A549 (cell line): ENCODE results near the gene TBC1D14. TPM values are rescaled to one million over a fixed set of nuclear protein-coding genes. Genes with fewer than 3 reads are reported as not detected.

Experiments used
- ATAC-seq, 2 experiments: fragments of 200-7000 bp in 1 of 2; fragments of >200 bp in 1 of 2; cut with Nextera tagmentation in 1 of 2; cut with Tn5 transposase in 1 of 2; 3 replicates each; pipeline versions ENCODE4 v1.8.0 to v1.9.1; 2018 to 2020; ENCODE audit warnings: mild to moderate bottlenecking in 1 of 2, moderate library complexity in 1 of 2
- CTCF ChIA-PET: fragments of 300-600 bp; sonication (Branson Sonifier 250); formaldehyde crosslinking; extraction: SDS; loops from one replicate; lab custom pipeline; 2021; ENCODE audit warnings: antibody characterized with exemption, inconsistent platforms; lab: Yijun Ruan, JAX
- POLR2A ChIA-PET: fragments of 350-600 bp; formaldehyde crosslinking; extraction: SDS; loops from one replicate; lab custom pipeline; 2021; ENCODE audit warnings: antibody characterized with exemption, inconsistent platforms; lab: Yijun Ruan, JAX
- DNase-seq, 2 experiments: peaks; one replicate each; pipeline versions ENCODE4 v3.0.0 to v3.0.0-alpha.2; 2011 to 2016; ENCODE audit warnings: low read depth in 1 of 2, low spot score in 1 of 2
- FAIRE-seq: peaks from 2 replicates; lab custom pipeline; 2011; peaks lifted over from hg19 to GRCh38; lab: Jason Lieb, UNC
- H3K27ac ChIP-seq, 2 experiments: fragments of >200 bp; sonication (Bioruptor Twin); formaldehyde crosslinking; 3 replicates each; pipeline ENCODE4 v1.5.1; 2016 to 2017
- H3K4me1 ChIP-seq: fragments of >200 bp; sonication (Bioruptor Twin); formaldehyde crosslinking; 3 replicates; pipeline ENCODE4 v1.6.1; 2016
- H3K4me2 ChIP-seq: fragments of >200 bp; sonication (Bioruptor Twin); formaldehyde crosslinking; 3 replicates; pipeline ENCODE4 v1.6.1; 2016
- H3K4me3 ChIP-seq: fragments of >200 bp; sonication (Bioruptor Twin); formaldehyde crosslinking; 3 replicates; pipeline ENCODE4 v1.5.1; 2016
- H3K9me3 ChIP-seq: fragments of >200 bp; sonication (Bioruptor Twin); formaldehyde crosslinking; 3 replicates; pipeline ENCODE4 v1.6.1; 2016
- CEBPB ChIP-seq, 2 experiments: fragments of >200 bp in 1 of 2; sonication (Bioruptor Twin) in 1 of 2; formaldehyde crosslinking in 1 of 2; IDR thresholded peaks; 2 replicates each; pipeline ENCODE4 v1.6.1; 2012 to 2016
- CTCF ChIP-seq: fragments of >200 bp; sonication (Bioruptor Twin); formaldehyde crosslinking; IDR thresholded peaks from 3 replicates; pipeline ENCODE4 v1.5.1; 2016
- E2F6 ChIP-seq: IDR thresholded peaks from 2 replicates; pipeline ENCODE4 v1.6.1; 2012; ENCODE audit warnings: low read depth, borderline replicate concordance
- EHF ChIP-seq: fragments of 250-450 bp; sonication (Bioruptor Pico); IDR thresholded peaks from 2 replicates; pipeline ENCODE4 v1.5.0; 2020; ENCODE audit warnings: mild to moderate bottlenecking
- FOSB ChIP-seq: fragments of 250-450 bp; sonication (Bioruptor Pico); IDR thresholded peaks from 2 replicates; pipeline ENCODE4 v1.5.0; 2020; ENCODE audit warnings: mild to moderate bottlenecking, moderate library complexity
- FOSL2 ChIP-seq, 2 experiments: fragments of 450-650 bp in 1 of 2; fragments of >200 bp in 1 of 2; sonication (Bioruptor Twin) in 1 of 2; formaldehyde crosslinking; IDR thresholded peaks; 2 replicates each; pipeline versions ENCODE4 v1.5.0 to v1.6.1; 2016 to 2020; ENCODE audit warnings: mild to moderate bottlenecking in 1 of 2, moderate library complexity in 1 of 2
- GATA3 ChIP-seq: IDR thresholded peaks from 2 replicates; pipeline ENCODE4 v1.6.1; 2012; ENCODE audit warnings: borderline replicate concordance
- HOXB13 ChIP-seq: fragments of 250-450 bp; sonication (Bioruptor Pico); IDR thresholded peaks from 2 replicates; pipeline ENCODE4 v1.5.0; 2020; ENCODE audit warnings: low read depth, mild to moderate bottlenecking, moderate library complexity
- KDM1A ChIP-seq: fragments of 200-600 bp; sonication (generic); IDR thresholded peaks from 2 replicates; pipeline ENCODE4 v1.6.1; 2016; ENCODE audit warnings: low read depth, mild to moderate bottlenecking
- MAFK ChIP-seq: fragments of 450-650 bp; IDR thresholded peaks from 2 replicates; pipeline ENCODE4 v1.6.1; 2014; ENCODE audit not compliant: partially characterized antibody
- MAX ChIP-seq: IDR thresholded peaks from 2 replicates; pipeline ENCODE4 v1.6.1; 2012
- MYC ChIP-seq: IDR thresholded peaks from 2 replicates; pipeline ENCODE4 v1.6.1; 2012; ENCODE audit warnings: mild to moderate bottlenecking, inconsistent platforms, low read length, improper control_type of control experiment, borderline replicate concordance
- NFE2L2 ChIP-seq: fragments of 150-350 bp; conservative IDR thresholded peaks from 2 replicates; pipeline ENCODE4 v1.6.1; 2014; ENCODE audit warnings: low read length
- NPAS2 ChIP-seq: fragments of 250-450 bp; sonication (Bioruptor Pico); IDR thresholded peaks from 2 replicates; pipeline ENCODE4 v1.8.0; 2022; ENCODE audit warnings: mild to moderate bottlenecking, moderate library complexity, borderline replicate concordance
- RAD21 ChIP-seq, 2 experiments: fragments of >200 bp in 1 of 2; sonication (Bioruptor Twin) in 1 of 2; formaldehyde crosslinking in 1 of 2; IDR thresholded peaks in 1 of 2; conservative IDR thresholded peaks in 1 of 2; 2 replicates in 1 of 2; 3 replicates in 1 of 2; pipeline ENCODE4 v1.6.1; 2012 to 2018; ENCODE audit warnings: inconsistent platforms in 1 of 2
- RARB ChIP-seq: fragments of 250-450 bp; sonication (Bioruptor Pico); IDR thresholded peaks from 2 replicates; pipeline ENCODE4 v1.8.0; 2021; ENCODE audit warnings: mild to moderate bottlenecking, moderate library complexity
- RFX5 ChIP-seq: fragments of 450-650 bp; IDR thresholded peaks from 2 replicates; pipeline ENCODE4 v1.7.1; 2014; ENCODE audit warnings: antibody characterized with exemption, mild to moderate bottlenecking, moderate library complexity
- RNF2 ChIP-seq: fragments of 200-600 bp; sonication (generic); IDR thresholded peaks from 2 replicates; pipeline ENCODE4 v1.6.1; 2016; ENCODE audit warnings: low read depth, mild to moderate bottlenecking, antibody characterized with exemption, moderate library complexity, borderline replicate concordance
- SMC3 ChIP-seq: fragments of >200 bp; sonication (Bioruptor Twin); formaldehyde crosslinking; IDR thresholded peaks from 3 replicates; pipeline ENCODE4 v1.6.1; 2018; ENCODE audit warnings: inconsistent platforms
- SREBF2 ChIP-seq: fragments of 450-650 bp; IDR thresholded peaks from 2 replicates; pipeline ENCODE4 v1.6.1; 2014; ENCODE audit warnings: mild to moderate bottlenecking, moderate library complexity
- TP53 ChIP-seq: fragments of 250-450 bp; sonication (Bioruptor Pico); IDR thresholded peaks from 2 replicates; pipeline ENCODE4 v1.5.0; 2021; ENCODE audit warnings: mild to moderate bottlenecking, moderate library complexity
- ZC3H11A ChIP-seq: fragments of 450-650 bp; IDR thresholded peaks from 2 replicates; pipeline ENCODE4 v1.6.1; 2014; ENCODE audit warnings: antibody characterized with exemption, mild to moderate bottlenecking
- WGBS: methylation state at CpG from one replicate; pipeline ENCODE4 v1.1.6; 2017; ENCODE audit errors: missing lambda C conversion rate; 5-methylcytosine and 5-hydroxymethylcytosine counted together
- polyA plus RNA-seq, 4 experiments: library from polyadenylated mRNA; depleted of rRNA in 3 of 4; stranded (reverse); fragments of >200 nt; fragmentation: RNase III in 1 of 4; extraction: RNeasy Plus Mini Kit Qiagen cat#74134 plus additional on column Dnase treatment in 1 of 4; gene quantifications; 2 replicates in 3 of 4; 3 replicates in 1 of 4; pipeline ENCODE4 v1.2.3, GENCODE V29; 2011 to 2017

Gene TBC1D14
- polyA plus RNA-seq, 2 of the 4 experiments (the other 2 are of a cell fraction), result 30.2 to 39.0 TPM

GRCh38 chr4:6916587-6917460, 7.2 kb downstream of the TBC1D14 start:
- H3K4me2 ChIP-seq, result peak overlapping the region; percentile 89
- peaks cover 37% of the 10 kb centered on the region for H3K4me1 ChIP-seq
- ATAC-seq (peak; percentile 34 to 70), DNase-seq (peak in 1 of 2 experiments; percentile 31), FAIRE-seq (no peak)
- peak overlapping the region; percentile 15; the same call in 1 of the 3 replicates for H3K4me3 ChIP-seq
- 53% methylated on average over 12 of the region's 15 CpGs for WGBS
- ChIA-PET CTCF (interaction anchor here (0.7 to 2.0 kb wide), 7 partner anchors 9 to 252 kb away, joined by 3 to 10 read pairs (median 3); no protein-coding TSS in a partner anchor), POLR2A (no interaction called here)
- H3K9me3 ChIP-seq, result no peaks in the 10 kb centered on the region
- H3K27ac ChIP-seq, result peak overlapping the region; percentile 78 to 82
- no peak for TF ChIP-seq TP53 (CRISPR knock-in tag)
- TF ChIP-seq NPAS2, result no peak
- no peak for TF ChIP-seq FOSL2 (IDR thresholded peaks at IDR 0.05)
- TF ChIP-seq FOSL2 (CRISPR knock-in tag; IDR thresholded peaks at IDR 0.05), result peak; percentile 88
- no peak for TF ChIP-seq GATA3
- TF ChIP-seq SMC3, result no peak
- no peak for TF ChIP-seq CTCF
- TF ChIP-seq EHF (CRISPR knock-in tag), result no peak
- TF ChIP-seq HOXB13 (CRISPR knock-in tag), result no peak
- peak; percentile 81 for TF ChIP-seq MAFK
- no peak for TF ChIP-seq RFX5
- no peak for TF ChIP-seq RARB
- TF ChIP-seq FOSB (CRISPR knock-in tag), result no peak
- TF ChIP-seq SREBF2, result no peak
- TF ChIP-seq NFE2L2, result no peak
- no peak for TF ChIP-seq KDM1A
- TF ChIP-seq MYC, result no peak
- TF ChIP-seq RNF2, result no peak

DNA sequence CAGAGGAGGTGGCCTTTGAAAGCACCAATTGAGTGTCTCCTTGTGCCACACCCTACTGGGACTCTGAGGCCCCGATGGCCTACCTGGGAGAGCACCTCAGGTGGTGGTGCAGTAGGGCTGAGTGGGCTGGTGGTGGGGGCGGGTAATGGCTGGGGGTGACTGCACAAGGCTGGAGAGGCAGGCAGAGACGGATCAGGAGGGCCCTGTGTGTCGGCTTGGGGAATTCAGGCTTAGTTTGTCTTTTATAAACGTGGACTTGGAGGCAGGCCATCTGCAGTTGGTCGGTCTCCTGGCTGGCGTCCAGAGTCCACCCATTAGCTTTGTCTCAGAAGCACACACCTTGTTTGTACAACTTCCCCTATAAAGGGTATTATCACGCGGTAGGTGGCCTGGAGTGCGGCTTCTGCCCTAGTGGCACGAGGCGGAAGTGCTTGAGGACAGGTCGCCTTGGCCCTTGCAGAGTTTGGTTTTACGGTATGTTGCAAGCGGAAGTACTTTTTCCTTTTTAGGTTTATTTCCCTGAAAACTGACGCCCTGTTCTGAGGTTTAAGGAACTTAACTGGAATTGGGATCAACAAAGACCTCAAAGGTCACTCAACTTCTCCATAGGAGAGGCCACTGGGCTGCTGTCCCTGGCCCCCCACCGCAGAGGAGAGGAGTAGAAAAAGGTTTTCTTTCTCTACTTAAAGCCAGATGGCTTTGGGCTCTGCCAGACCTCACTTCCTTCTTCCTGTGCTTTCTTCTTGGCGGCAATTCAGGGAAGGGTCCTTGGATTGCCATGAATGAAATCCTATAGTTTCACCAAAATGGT, 8.0 kb downstream of the TBC1D14 start:
- POLR2A ChIA-PET, result no interaction called here
- H3K4me2 ChIP-seq, result peak overlapping the region; percentile 89
- TF ChIP-seq CTCF, result peak; percentile 21; the same call in 2 of the 3 replicates
- TF ChIP-seq CEBPB (IDR thresholded peaks at IDR 0.05), result peak in 1 of 2 experiments; percentile 20; a peak in 1 of 4 replicates
- TF ChIP-seq MYC, result no peak
- TF ChIP-seq E2F6, result peak; percentile 69
- TF ChIP-seq ZC3H11A, result no peak
- peak; percentile 88 for TF ChIP-seq MAX
- peak in 1 of 2 experiments; percentile 5; a peak in 1 of 5 replicates for TF ChIP-seq RAD21 (conservative IDR thresholded peaks at IDR 0.05 in 1 of 2, IDR thresholded peaks at IDR 0.05 in 1 of 2)
- CTCF ChIA-PET, result interaction anchor here (0.7 to 2.0 kb wide), 8 partner anchors 10 to 253 kb away, joined by 3 to 10 read pairs (median 3); no protein-coding TSS in a partner anchor
- WGBS, result 10% methylated on average over 17 of the region's 18 CpGs
- peak overlapping the region; percentile 78 to 82 for H3K27ac ChIP-seq
- H3K4me1 ChIP-seq, result peaks cover 32% of the 10 kb centered on the region
- no peaks in the 10 kb centered on the region for H3K9me3 ChIP-seq
- ATAC-seq (peak; percentile 90 to 94), FAIRE-seq (no peak), DNase-seq (peak; percentile 35 to 84)
- H3K4me3 ChIP-seq, result no peak overlapping the region
